ENCODE data around the gene TARBP2. TPM values are rescaled to one million over a fixed set of nuclear protein-coding genes. Genes with fewer than 3 reads are reported as not detected.
A peak's percentile ranks its signal among the peaks of the same experiment; 100 is the strongest.

TARBP2 gene
- total RNA-seq, 1 donor from 2014 or later, result 45.3 TPM

GRCh38 chr12:53508534-53509170 lies 7.6 kb downstream of the TARBP2 start:
- H3K4me1 Mint-ChIP-seq (ENCODE audit: unreplicated experiment), result peaks cover 8% of the 10 kb centered on the region
- H3K27me3 Mint-ChIP-seq (ENCODE audit: unreplicated experiment), result peaks cover 17% of the 10 kb centered on the region
- H3K27ac Mint-ChIP-seq (ENCODE audit: unreplicated experiment), result peak overlapping the region; percentile 82
- no peaks in the 10 kb centered on the region for H3K9me3 Mint-ChIP-seq (ENCODE audit: unreplicated experiment)
- TF ChIP-seq CTCF (IDR thresholded peaks at IDR 0.05; ENCODE audit: unreplicated experiment), result peak; percentile 63
- DNase-seq (ENCODE audit: low spot score), result peak; percentile 93
- peaks cover 38% of the 10 kb centered on the region for H3K36me3 Mint-ChIP-seq (ENCODE audit: low read depth, unreplicated experiment)
- no peak overlapping the region for H3K4me3 Mint-ChIP-seq (ENCODE audit: unreplicated experiment)

DNA sequence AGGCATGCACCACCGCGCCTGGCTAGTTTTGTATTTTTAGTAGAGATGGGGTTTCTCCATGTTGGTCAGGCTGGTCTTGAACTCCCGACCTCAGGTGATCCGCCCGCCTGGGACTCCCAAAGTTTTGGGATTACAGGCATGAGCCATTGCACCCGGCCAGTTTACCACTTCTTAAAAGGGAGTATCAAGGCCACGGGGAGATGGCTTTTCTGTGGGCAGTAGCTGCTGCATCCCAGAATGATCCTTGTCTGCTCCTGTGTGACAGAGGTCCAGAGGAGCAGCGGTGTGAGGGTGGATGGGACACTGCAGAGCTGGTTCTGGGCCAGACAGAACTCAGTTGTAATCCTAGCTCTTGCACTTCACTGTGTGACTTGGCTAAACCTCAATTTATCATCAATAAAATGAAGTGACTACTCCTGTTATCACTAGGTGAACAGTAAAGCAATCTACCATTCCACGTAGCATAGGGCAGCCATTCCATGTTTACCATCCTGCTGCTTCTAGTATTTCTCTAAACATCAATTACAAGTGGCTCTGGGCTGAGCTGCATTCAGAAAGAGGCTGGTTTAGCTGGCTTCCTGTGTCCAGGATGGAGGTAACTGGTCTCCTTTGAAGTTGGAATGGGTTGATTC lies 9.2 kb downstream of the TARBP2 start:
- H3K4me1 Mint-ChIP-seq (ENCODE audit: unreplicated experiment), result peaks cover 10% of the 10 kb centered on the region
- DNase-seq (ENCODE audit: low spot score), result no peak
- H3K27me3 Mint-ChIP-seq (ENCODE audit: unreplicated experiment), result peaks cover 11% of the 10 kb centered on the region
- peaks cover 39% of the 10 kb centered on the region for H3K36me3 Mint-ChIP-seq (ENCODE audit: low read depth, unreplicated experiment)
- H3K9me3 Mint-ChIP-seq (ENCODE audit: unreplicated experiment), result no peaks in the 10 kb centered on the region
- no peak overlapping the region for H3K27ac Mint-ChIP-seq (ENCODE audit: unreplicated experiment)
- no peak for TF ChIP-seq CTCF (IDR thresholded peaks at IDR 0.05; ENCODE audit: unreplicated experiment)
- no peak overlapping the region for H3K4me3 Mint-ChIP-seq (ENCODE audit: unreplicated experiment)

DNA sequence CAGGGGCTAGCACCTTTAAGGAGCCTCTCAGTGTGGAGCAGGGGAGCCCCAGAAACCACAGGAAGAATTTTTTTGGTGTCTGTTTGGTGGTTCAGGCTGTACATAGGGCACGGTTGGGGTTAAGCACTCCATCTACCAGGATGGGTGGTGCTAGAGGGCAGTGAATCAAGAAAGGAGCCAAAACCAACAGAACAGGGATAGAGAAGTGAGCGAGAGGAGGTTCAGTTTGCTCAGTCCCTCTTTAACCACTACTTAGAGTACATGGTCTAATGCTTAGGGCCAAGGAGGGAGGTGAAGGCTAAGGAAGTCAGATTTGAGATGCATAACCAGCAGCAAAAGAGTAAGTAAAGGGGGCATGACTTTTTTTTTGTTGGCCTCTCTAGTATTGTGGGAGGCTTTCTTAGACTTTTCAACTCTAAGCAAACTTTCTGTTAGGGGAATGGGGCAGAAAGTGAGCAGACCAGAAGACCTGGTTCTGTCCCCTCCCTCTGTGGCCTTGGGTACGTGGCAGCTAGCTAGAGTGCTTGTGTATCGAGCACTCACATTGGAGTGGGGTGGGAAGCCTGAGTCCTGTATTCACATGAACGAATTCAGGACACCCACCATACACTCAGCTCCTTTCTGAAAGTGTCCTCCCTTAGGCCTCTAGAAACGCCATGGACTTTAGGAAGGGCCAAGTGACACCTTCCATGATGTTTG lies 12.8 kb downstream of the TARBP2 start:
- no peak for TF ChIP-seq CTCF (IDR thresholded peaks at IDR 0.05; ENCODE audit: unreplicated experiment)
- no peak for DNase-seq (ENCODE audit: low spot score)
- peaks cover 22% of the 10 kb centered on the region for H3K4me1 Mint-ChIP-seq (ENCODE audit: unreplicated experiment)
- peaks cover 47% of the 10 kb centered on the region for H3K36me3 Mint-ChIP-seq (ENCODE audit: low read depth, unreplicated experiment)
- no peaks in the 10 kb centered on the region for H3K9me3 Mint-ChIP-seq (ENCODE audit: unreplicated experiment)
- H3K27me3 Mint-ChIP-seq (ENCODE audit: unreplicated experiment), result peaks cover 2% of the 10 kb centered on the region
- H3K27ac Mint-ChIP-seq (ENCODE audit: unreplicated experiment), result no peak overlapping the region
- H3K4me3 Mint-ChIP-seq (ENCODE audit: unreplicated experiment), result peak overlapping the region; percentile 22

DNA sequence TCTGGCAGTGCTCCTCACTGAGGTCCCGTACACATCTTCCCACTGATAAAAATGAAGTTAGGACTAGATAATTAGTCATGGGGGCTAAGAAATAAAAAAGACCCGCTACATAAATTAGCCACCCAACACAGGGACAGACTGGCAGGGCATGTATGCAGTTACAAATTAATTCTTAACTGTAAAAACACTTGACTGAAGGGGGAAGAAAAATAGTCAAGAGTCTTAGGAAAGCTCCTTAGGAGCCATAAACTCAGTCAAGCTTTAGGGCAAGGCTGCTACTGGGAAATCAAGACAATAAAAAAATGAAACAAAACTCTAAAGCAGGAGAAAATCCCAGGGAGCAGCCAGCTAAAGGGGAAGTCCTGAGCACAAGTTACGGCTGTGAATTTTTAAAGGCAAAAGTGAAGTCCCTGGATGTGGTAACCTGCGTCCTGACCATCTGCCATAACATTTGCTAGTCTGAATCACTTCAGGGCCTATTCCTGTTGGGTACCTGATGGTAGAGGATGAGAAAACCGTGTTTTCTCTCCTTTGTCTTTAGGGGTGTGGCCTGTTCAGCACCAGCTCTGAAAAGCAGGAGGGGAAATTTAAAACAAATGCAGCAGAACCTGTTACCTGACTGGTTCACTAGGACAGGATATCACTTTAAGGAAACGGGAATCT lies 13.7 kb downstream of the TARBP2 start:
- no peaks in the 10 kb centered on the region for H3K9me3 Mint-ChIP-seq (ENCODE audit: unreplicated experiment)
- H3K27ac Mint-ChIP-seq (ENCODE audit: unreplicated experiment), result peak overlapping the region; percentile 25
- peak overlapping the region; percentile 54 for H3K4me3 Mint-ChIP-seq (ENCODE audit: unreplicated experiment)
- H3K36me3 Mint-ChIP-seq (ENCODE audit: low read depth, unreplicated experiment), result peaks cover 47% of the 10 kb centered on the region
- H3K4me1 Mint-ChIP-seq (ENCODE audit: unreplicated experiment), result peaks cover 18% of the 10 kb centered on the region
- TF ChIP-seq CTCF (IDR thresholded peaks at IDR 0.05; ENCODE audit: unreplicated experiment), result no peak
- DNase-seq (ENCODE audit: low spot score), result no peak
- peaks cover 2% of the 10 kb centered on the region for H3K27me3 Mint-ChIP-seq (ENCODE audit: unreplicated experiment)

Data from endothelial cell (in vitro differentiated cells).